ENCODE measurements around the gene SEPTIN12.

The SEPTIN12 gene, protein sequence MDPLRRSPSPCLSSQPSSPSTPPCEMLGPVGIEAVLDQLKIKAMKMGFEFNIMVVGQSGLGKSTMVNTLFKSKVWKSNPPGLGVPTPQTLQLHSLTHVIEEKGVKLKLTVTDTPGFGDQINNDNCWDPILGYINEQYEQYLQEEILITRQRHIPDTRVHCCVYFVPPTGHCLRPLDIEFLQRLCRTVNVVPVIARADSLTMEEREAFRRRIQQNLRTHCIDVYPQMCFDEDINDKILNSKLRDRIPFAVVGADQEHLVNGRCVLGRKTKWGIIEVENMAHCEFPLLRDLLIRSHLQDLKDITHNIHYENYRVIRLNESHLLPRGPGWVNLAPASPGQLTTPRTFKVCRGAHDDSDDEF

DNA sequence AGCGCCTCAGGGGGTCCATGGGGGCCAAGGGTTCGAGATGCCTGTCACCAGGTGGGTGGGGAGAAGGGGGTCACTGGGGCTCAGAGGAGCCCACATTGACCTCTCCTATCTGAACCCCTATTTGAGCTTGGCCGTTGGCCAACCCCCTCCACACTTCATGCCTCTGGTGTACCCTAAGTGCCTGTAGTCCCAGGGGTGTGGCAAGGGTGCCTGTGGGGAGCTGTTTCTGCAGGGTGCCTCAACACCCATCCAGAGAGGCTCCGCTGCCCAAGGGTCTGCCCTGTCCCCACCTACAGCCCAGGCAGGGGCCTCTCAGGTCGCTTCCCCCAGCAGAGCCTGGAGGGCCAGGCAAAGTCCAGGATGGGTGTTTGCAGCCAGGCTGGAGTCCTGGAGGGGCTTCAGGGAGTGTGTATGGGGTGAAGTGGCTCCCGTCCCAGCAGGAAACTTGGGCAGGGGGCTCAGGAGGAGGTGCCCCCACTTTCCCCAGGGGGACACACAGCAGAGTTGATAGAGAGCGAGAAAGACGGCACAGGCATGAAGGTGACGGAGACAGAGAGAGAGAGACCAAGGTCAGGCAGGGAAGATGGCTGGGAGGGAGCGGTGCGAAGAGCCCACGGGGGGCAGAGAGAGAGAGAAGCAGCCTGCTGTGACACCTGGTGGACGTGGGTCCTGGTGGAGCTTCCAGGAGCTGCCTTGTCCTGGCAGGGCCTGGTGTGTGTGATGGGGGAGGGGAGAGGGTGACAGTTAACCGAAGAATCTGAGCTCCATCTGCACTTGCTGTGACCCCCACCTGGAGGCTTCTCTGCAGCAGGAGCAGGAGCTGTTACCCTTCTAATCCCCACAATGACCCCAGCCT, at the start of gene SEPTIN12:
SEPTIN12 (minus strand) TSS at position 719 of the 856 bp plus-strand sequence; CDS start at position 19, 700 bp downstream.
- Histone ChIP-seq H3K9me3 (ENCODE audit: control insufficient read depth in 2 of 2, low read length in 2 of 2) (no peaks in the 10 kb centered on the region), H3K27me3 (ENCODE audit: control insufficient read depth in 2 of 2, insufficient read depth in 2 of 2, low read length in 2 of 2) (peaks cover 0 to 2% of the 10 kb centered on the region in 2 donors), H3K4me3 (ENCODE audit: low read length in 2 of 2) (no peak within 1 kb of the TSS), H3K27ac (ENCODE audit: low read depth in 2 of 2, low read length in 2 of 2) (no peak within 1 kb of the TSS), H3K9ac (ENCODE audit: low read depth in 1 of 2, low read length in 2 of 2) (no peak within 1 kb of the TSS), H3K36me3 (ENCODE audit: control insufficient read depth in 2 of 2, insufficient read depth in 2 of 2, low read length in 2 of 2) (no peaks in the 10 kb centered on the region), H3K4me1 (ENCODE audit: control insufficient read depth in 2 of 2, insufficient read depth in 2 of 2, low read length in 2 of 2) (peaks cover 0 to 4% of the 10 kb centered on the region in 2 donors)

DNA sequence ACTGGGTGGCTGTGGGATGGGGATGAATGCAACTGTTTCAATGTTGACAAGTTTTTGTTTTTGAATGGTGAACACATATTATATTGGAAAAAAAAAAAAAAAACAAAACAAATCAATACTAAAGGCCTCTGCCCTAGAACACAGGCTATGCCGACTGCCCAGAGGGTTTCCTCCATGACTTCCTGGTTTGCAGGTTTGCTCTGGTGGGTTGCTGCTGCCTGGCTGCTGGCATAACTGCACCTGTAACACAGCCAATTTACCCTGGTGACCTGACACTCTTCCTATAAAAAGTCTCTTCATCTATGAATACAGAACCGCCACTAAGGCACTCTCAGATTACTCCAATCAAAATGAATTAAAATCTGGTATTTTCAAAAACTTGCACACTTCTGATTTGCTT, 48.6 kb upstream of the SEPTIN12 start:
- Histone ChIP-seq H3K27me3 (ENCODE audit: control insufficient read depth in 2 of 2, insufficient read depth in 2 of 2, low read length in 2 of 2) (no peaks in the 10 kb centered on the region), H3K4me1 (ENCODE audit: control insufficient read depth in 2 of 2, insufficient read depth in 2 of 2, low read length in 2 of 2) (peaks cover 20 to 21% of the 10 kb centered on the region in 2 donors), H3K4me3 (ENCODE audit: low read length in 2 of 2) (no peak overlapping the region), H3K27ac (ENCODE audit: low read depth in 2 of 2, low read length in 2 of 2) (no peak overlapping the region), H3K9ac (ENCODE audit: low read depth in 1 of 2, low read length in 2 of 2) (no peak overlapping the region), H3K36me3 (ENCODE audit: control insufficient read depth in 2 of 2, insufficient read depth in 2 of 2, low read length in 2 of 2) (peaks cover 43 to 51% of the 10 kb centered on the region in 2 donors), H3K9me3 (ENCODE audit: control insufficient read depth in 2 of 2, low read length in 2 of 2) (no peaks in the 10 kb centered on the region)

DNA sequence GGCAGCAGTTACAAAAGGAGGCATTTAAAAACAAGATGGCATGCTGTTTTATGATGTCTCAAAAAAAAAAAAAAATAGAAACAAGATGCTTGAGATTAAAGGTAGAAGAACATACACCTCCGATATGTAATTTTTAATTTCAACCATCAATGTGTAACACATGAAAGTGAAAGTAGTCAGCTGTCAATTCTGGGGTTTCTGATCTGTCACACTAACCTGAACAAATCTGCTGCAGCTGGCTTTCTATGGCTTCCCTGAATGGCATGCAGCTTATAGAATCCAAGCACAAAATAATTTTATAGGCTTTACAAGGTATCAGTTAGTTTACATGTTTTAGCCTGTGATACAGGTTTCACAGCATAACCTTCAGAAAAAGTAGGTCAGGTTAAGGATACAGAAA, 45.4 kb upstream of the SEPTIN12 start:
- Histone ChIP-seq H3K4me1 (ENCODE audit: control insufficient read depth in 2 of 2, insufficient read depth in 2 of 2, low read length in 2 of 2) (peaks cover 24 to 29% of the 10 kb centered on the region in 2 donors), H3K9ac (ENCODE audit: low read depth in 1 of 2, low read length in 2 of 2) (no peak overlapping the region), H3K36me3 (ENCODE audit: control insufficient read depth in 2 of 2, insufficient read depth in 2 of 2, low read length in 2 of 2) (peaks cover 40 to 49% of the 10 kb centered on the region in 2 donors), H3K27me3 (ENCODE audit: control insufficient read depth in 2 of 2, insufficient read depth in 2 of 2, low read length in 2 of 2) (no peaks in the 10 kb centered on the region), H3K27ac (ENCODE audit: low read depth in 2 of 2, low read length in 2 of 2) (no peak overlapping the region), H3K9me3 (ENCODE audit: control insufficient read depth in 2 of 2, low read length in 2 of 2) (no peaks in the 10 kb centered on the region), H3K4me3 (ENCODE audit: low read length in 2 of 2) (no peak overlapping the region)

DNA sequence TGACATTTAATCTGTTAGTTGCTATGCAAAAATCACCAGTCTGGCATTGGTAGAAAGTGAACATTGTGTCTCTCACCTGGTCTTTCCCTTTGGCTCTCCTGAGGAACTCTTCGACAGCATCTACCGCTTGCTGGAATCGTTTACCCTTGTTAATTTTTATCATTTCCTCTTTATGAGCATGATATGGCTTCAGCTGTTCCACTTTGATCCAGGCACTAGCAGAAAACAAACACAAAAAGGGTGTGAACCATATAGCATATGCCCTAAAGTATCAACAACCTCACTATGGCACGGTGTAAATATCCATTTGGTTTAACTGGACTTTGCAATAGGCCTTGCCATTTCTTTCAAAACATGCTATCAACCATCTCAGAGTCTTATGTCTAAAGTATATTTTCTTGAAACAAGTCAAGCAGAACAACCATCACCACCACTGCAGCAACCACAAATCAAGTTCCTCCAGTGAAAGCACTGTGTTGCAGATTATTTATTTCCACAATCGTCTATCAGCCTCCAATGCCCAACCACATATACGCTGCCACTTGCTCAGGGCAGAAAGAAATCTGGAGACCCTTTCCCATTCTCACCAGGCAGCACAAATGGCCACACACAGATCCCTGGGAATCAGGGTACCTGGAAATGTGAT, 44.7 kb upstream of the SEPTIN12 start:
- no peaks in the 10 kb centered on the region for H3K9me3 ChIP-seq (ENCODE audit: control insufficient read depth in 2 of 2, low read length in 2 of 2)

DNA sequence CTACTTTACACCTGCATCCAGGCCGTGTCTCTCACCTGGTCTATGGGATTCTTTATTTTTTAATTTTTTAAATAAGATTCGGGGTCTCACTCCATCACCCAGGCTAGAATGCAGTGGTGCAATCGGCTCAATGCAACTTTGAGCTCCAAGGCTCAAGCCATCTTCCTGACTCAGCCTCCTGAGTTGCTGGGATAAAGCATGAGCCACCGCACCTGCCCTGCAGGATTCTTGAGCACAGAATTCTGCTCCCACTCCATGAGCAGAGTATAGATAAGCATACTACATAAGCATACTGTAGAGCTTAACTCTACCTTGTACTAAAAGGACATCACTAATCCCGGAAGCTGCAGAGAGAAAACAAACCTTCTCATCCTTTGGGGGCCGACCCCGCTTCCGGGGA, 43.5 kb upstream of the SEPTIN12 start:
- Histone ChIP-seq H3K4me1 (ENCODE audit: control insufficient read depth in 2 of 2, insufficient read depth in 2 of 2, low read length in 2 of 2) (peaks cover 24 to 37% of the 10 kb centered on the region in 2 donors), H3K9me3 (ENCODE audit: control insufficient read depth in 2 of 2, low read length in 2 of 2) (no peaks in the 10 kb centered on the region), H3K9ac (ENCODE audit: low read depth in 1 of 2, low read length in 2 of 2) (no peak overlapping the region), H3K36me3 (ENCODE audit: control insufficient read depth in 2 of 2, insufficient read depth in 2 of 2, low read length in 2 of 2) (peaks cover 47 to 53% of the 10 kb centered on the region in 2 donors), H3K27ac (ENCODE audit: low read depth in 2 of 2, low read length in 2 of 2) (no peak overlapping the region), H3K27me3 (ENCODE audit: control insufficient read depth in 2 of 2, insufficient read depth in 2 of 2, low read length in 2 of 2) (no peaks in the 10 kb centered on the region), H3K4me3 (ENCODE audit: low read length in 2 of 2) (no peak overlapping the region)

More for the DNA sequence above, 44.7 kb upstream of the SEPTIN12 start:
- Histone ChIP-seq H3K27me3 (ENCODE audit: control insufficient read depth in 2 of 2, insufficient read depth in 2 of 2, low read length in 2 of 2) (no peaks in the 10 kb centered on the region), H3K4me3 (ENCODE audit: low read length in 2 of 2) (peak overlapping the region in 1 of 2 donors; percentile 4), H3K9ac (ENCODE audit: low read depth in 1 of 2, low read length in 2 of 2) (no peak overlapping the region), H3K27ac (ENCODE audit: low read depth in 2 of 2, low read length in 2 of 2) (peak overlapping the region; percentile 47 to 50), H3K36me3 (ENCODE audit: control insufficient read depth in 2 of 2, insufficient read depth in 2 of 2, low read length in 2 of 2) (peaks cover 41 to 48% of the 10 kb centered on the region in 2 donors), H3K4me1 (ENCODE audit: control insufficient read depth in 2 of 2, insufficient read depth in 2 of 2, low read length in 2 of 2) (peaks cover 24 to 34% of the 10 kb centered on the region in 2 donors)

DNA sequence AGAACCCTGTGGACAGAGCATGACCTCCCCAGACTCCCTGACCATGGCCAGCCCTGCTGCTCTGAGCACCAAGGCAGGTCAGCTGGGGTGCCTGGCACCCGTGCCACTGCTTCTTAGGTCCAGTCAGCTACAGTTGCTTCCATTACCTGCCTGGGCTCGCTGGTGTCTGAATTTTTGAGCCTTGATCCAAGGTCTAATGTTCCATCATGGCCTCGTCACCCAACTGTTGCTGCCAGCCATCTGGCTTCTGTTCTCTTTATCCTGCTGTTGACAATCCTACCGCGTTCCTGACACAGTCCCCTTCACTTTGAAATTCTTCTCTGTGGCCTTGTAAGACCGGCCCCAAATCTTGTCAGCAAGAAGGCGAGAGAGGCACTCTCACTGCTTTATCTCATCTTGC, 42.3 kb upstream of the SEPTIN12 start:
- H3K27me3 ChIP-seq (ENCODE audit: control insufficient read depth in 2 of 2, insufficient read depth in 2 of 2, low read length in 2 of 2), result no peaks in the 10 kb centered on the region
- peaks cover 24 to 37% of the 10 kb centered on the region in 2 donors for H3K4me1 ChIP-seq (ENCODE audit: control insufficient read depth in 2 of 2, insufficient read depth in 2 of 2, low read length in 2 of 2)
- no peaks in the 10 kb centered on the region for H3K9me3 ChIP-seq (ENCODE audit: control insufficient read depth in 2 of 2, low read length in 2 of 2)
- no peak overlapping the region for H3K4me3 ChIP-seq (ENCODE audit: low read length in 2 of 2)
- H3K27ac ChIP-seq (ENCODE audit: low read depth in 2 of 2, low read length in 2 of 2), result no peak overlapping the region
- no peak overlapping the region for H3K9ac ChIP-seq (ENCODE audit: low read depth in 1 of 2, low read length in 2 of 2)
- H3K36me3 ChIP-seq (ENCODE audit: control insufficient read depth in 2 of 2, insufficient read depth in 2 of 2, low read length in 2 of 2), result peaks cover 47 to 57% of the 10 kb centered on the region in 2 donors

DNA sequence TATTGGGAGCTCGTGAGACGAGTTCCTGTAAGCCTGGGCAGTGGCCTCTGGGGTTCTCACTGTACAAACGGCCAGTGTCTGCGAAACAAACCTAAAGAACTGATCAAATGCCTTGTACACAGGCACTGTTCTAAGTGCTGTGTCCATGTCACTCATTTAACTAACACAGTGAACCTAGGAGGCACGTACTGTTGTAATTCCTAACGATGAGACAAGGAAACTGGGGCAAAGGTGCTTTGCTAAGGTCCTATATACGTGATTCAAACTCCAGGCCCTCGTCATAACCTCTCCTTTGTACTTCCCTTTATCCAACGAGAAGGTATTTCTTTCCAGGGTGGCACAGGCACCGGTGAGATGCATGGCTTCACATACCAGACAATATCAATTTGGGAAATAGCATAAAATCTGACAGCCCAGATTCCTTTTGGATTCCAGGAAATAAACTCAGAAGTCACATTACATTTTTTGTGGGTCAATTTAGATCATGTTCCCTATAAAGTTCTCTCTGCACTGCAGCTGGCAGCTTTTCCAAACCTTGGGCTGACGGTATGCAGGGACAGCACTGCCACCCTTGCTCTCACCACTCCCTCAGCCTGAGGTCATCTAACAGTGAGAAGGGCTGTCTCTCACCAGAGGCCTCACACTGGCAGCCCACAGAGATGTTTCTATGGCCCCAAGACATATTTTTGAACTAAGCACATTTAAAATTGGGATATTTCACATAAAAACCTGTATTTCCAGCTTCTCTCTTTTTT, 40.6 kb upstream of the SEPTIN12 start:
- H3K4me1 ChIP-seq (ENCODE audit: control insufficient read depth in 2 of 2, insufficient read depth in 2 of 2, low read length in 2 of 2), result peaks cover 21 to 34% of the 10 kb centered on the region in 2 donors
- no peaks in the 10 kb centered on the region for H3K27me3 ChIP-seq (ENCODE audit: control insufficient read depth in 2 of 2, insufficient read depth in 2 of 2, low read length in 2 of 2)
- H3K9ac ChIP-seq (ENCODE audit: low read depth in 1 of 2, low read length in 2 of 2), result peak overlapping the region in 1 of 2 donors; percentile 7
- H3K36me3 ChIP-seq (ENCODE audit: control insufficient read depth in 2 of 2, insufficient read depth in 2 of 2, low read length in 2 of 2), result peaks cover 58 to 71% of the 10 kb centered on the region in 2 donors
- H3K27ac ChIP-seq (ENCODE audit: low read depth in 2 of 2, low read length in 2 of 2), result peak overlapping the region; percentile 26 to 72
- H3K9me3 ChIP-seq (ENCODE audit: control insufficient read depth in 2 of 2, low read length in 2 of 2), result no peaks in the 10 kb centered on the region
- H3K4me3 ChIP-seq (ENCODE audit: low read length in 2 of 2), result no peak overlapping the region

DNA sequence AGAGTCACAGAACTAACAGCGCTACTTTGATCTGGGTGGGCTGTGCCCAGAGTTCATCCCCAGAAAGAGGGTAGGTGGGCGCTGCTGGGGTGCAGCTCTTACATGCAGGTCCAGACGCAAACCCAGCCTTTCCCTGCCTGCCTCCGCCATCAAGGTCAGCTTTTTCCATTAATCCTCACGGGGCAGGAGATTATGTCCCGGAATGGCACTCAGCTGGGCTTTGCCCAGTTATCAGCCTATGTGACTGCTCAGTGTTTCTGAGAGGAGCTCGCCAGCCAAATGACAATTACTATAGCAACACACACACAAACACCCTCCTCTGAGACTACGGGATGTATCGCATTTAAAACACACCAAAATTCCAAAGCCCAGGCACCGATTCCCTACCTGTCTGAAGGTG, 38.8 kb upstream of the SEPTIN12 start:
- H3K36me3 ChIP-seq (ENCODE audit: control insufficient read depth in 2 of 2, insufficient read depth in 2 of 2, low read length in 2 of 2), result peaks cover 60 to 75% of the 10 kb centered on the region in 2 donors
- no peaks in the 10 kb centered on the region for H3K9me3 ChIP-seq (ENCODE audit: control insufficient read depth in 2 of 2, low read length in 2 of 2)
- no peak overlapping the region for H3K4me3 ChIP-seq (ENCODE audit: low read length in 2 of 2)
- H3K27me3 ChIP-seq (ENCODE audit: control insufficient read depth in 2 of 2, insufficient read depth in 2 of 2, low read length in 2 of 2), result no peaks in the 10 kb centered on the region
- H3K27ac ChIP-seq (ENCODE audit: low read depth in 2 of 2, low read length in 2 of 2), result no peak overlapping the region
- H3K4me1 ChIP-seq (ENCODE audit: control insufficient read depth in 2 of 2, insufficient read depth in 2 of 2, low read length in 2 of 2), result peaks cover 5 to 16% of the 10 kb centered on the region in 2 donors
- H3K9ac ChIP-seq (ENCODE audit: low read depth in 1 of 2, low read length in 2 of 2), result no peak overlapping the region

DNA sequence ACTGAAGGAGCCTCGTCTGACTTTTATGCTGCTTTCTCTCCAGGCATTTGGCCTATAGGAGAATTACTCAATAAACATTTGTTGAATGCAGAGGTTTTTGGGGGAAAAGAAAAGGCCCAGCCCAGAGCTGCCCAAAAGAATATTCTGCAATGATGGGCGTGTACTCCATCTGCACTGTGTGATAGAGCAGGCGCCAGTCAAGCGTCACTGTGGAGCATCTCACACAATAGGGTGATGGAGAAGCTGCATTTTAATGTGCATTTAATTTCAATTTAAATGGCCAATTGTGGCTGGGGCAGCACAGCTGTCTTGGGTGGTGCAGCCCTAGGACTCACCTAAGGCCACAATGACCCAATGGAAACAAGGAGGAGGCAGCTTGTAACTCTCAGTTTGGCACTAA, 38.4 kb upstream of the SEPTIN12 start:
- Histone ChIP-seq H3K4me1 (ENCODE audit: control insufficient read depth in 2 of 2, insufficient read depth in 2 of 2, low read length in 2 of 2) (peaks cover 4 to 16% of the 10 kb centered on the region in 2 donors), H3K9me3 (ENCODE audit: control insufficient read depth in 2 of 2, low read length in 2 of 2) (no peaks in the 10 kb centered on the region), H3K36me3 (ENCODE audit: control insufficient read depth in 2 of 2, insufficient read depth in 2 of 2, low read length in 2 of 2) (peaks cover 58 to 75% of the 10 kb centered on the region in 2 donors), H3K27ac (ENCODE audit: low read depth in 2 of 2, low read length in 2 of 2) (no peak overlapping the region), H3K9ac (ENCODE audit: low read depth in 1 of 2, low read length in 2 of 2) (no peak overlapping the region), H3K4me3 (ENCODE audit: low read length in 2 of 2) (no peak overlapping the region), H3K27me3 (ENCODE audit: control insufficient read depth in 2 of 2, insufficient read depth in 2 of 2, low read length in 2 of 2) (no peaks in the 10 kb centered on the region)
